Testis (tissue), 3 donors: ENCODE results near the gene MAPK1. TPM values are rescaled to one million over a fixed set of nuclear protein-coding genes. Genes with fewer than 3 reads are reported as not detected.
"Not testable (repeated sequence)": the region's sequence is repeated elsewhere in the genome, so short reads cannot be mapped to it uniquely, and the experiment has no call there.

Experiments used
- DNase-seq: peaks from one replicate; pipeline ENCODE4 v3.0.0-alpha.2; 2019
- H3K27ac ChIP-seq, 2 donors: fragments of 200-600 bp; sonication (generic); one replicate each; pipeline ENCODE4 v1.5.1; 2019
- H3K27me3 ChIP-seq: fragments of 200-600 bp; sonication (generic); one replicate; pipeline ENCODE4 v1.5.1; 2019
- H3K36me3 ChIP-seq: fragments of 200-600 bp; sonication (generic); one replicate; pipeline ENCODE4 v1.5.1; 2017; ENCODE audit warnings: low read depth; ENCODE audit errors: missing control alignments
- H3K4me1 ChIP-seq: fragments of 200-600 bp; sonication (generic); one replicate; pipeline ENCODE4 v1.5.1; 2019
- H3K4me3 ChIP-seq, 2 donors: fragments of 200-600 bp; sonication (generic); one replicate each; pipeline ENCODE4 v1.5.1; 2017 to 2019
- H3K9me3 ChIP-seq: fragments of 200-600 bp; sonication (generic); one replicate; pipeline ENCODE4 v1.5.1; 2017
- POLR2A ChIP-seq: fragments of 450-650 bp; IDR thresholded peaks from one replicate; pipeline ENCODE4 v1.6.1; 2017; ENCODE audit warnings: antibody characterized with exemption, mild to moderate bottlenecking, moderate library complexity
- WGBS, 2 donors: methylation state at CpG; one replicate each; pipeline ENCODE4 v1.1.5; 2018; 5-methylcytosine and 5-hydroxymethylcytosine counted together
- intact Hi-C: fragments of 100-400 bp; cut with DNase I; formaldehyde crosslinking; loops from one replicate; pipeline ENCODE4 v1.15.1; 2023; ENCODE audit warnings: low total_unique reads
- polyA plus RNA-seq: library from polyadenylated mRNA; stranded (reverse); fragments of 350-450 nt; fragmentation: Illumina TruSeq; extraction: RNeasy Lipid Tissue Mini Kit (QIAGEN cat#74804); gene quantifications from one replicate; pipeline ENCODE4 v1.2.3, GENCODE V29; 2014; ENCODE audit warnings: low read depth, low replicate concordance; ENCODE audit not compliant: insufficient read depth
- total RNA-seq, 2 donors: library from RNA; depleted of rRNA; stranded (reverse); fragments of >200 nt; gene quantifications; one replicate each; pipeline ENCODE4 v1.2.3, GENCODE V29; 2016
- TF ChIP-seq, protein P1 (sequence below), 3 experiments: fragments of 450-650 bp in 2 of 3; fragments of 200-600 bp in 1 of 3; sonication (generic) in 1 of 3; IDR thresholded peaks; one replicate each; pipeline ENCODE4 v1.5.1; 2016 to 2019; ENCODE audit warnings: antibody characterized with exemption in 3 of 3, mild to moderate bottlenecking in 2 of 3, moderate library complexity in 1 of 3

MAPK1 gene
- total and polyA plus RNA-seq, 3 donors from 2014 or later, result 90.2 to 143 (median 121) TPM

DNA sequence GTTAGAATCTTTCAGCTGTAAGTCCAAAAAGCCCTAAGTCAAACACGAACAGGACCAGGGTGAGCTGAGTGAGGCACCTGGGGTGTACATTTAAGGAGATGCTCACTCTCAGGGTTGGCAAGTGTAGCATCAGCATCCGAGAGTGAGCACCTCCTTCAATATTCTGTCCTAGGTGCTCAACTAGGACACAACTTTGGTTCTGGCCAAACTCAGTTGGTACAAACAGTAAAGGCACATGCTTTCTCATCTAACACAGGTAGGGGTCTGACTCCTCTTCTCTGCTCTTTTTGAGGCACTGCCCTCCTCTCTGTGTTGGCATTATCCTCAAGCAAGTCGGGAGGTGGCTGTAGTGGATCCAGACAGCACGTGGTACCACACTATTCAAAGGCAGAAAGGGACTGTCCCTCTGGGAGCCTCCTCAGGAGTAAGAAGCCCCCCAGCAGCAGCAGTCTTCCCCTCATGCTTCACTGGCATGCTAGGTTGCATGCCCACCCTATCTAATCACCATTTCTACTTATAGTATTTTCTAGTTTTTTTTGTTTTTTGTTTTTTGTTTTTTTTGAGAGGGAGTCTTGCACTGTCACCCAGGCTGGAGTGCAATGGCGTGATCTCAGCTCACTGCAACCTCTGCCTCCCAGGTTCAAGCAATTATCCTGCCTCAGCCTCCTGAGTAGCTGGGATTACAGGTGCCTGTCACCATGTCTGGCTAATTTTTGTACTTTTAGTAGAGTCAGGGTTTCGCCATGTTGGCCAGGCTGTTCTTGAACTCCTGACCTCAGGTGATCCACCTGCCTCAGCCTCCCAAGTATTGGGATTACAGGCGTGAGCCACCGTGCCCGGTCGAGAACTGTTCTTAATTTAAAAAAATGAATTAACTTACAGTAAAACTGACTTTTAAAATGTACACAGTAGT is 14.7 kb upstream of the MAPK1 start:
- H3K4me3 ChIP-seq, result no peak overlapping the region
- 86 to 89% methylated on average over 10 of the region's 10 CpGs for WGBS, 2 donors
- DNase-seq, result no peak
- TF ChIP-seq POLR2A, result no peak
- TF ChIP-seq, protein P1, sequence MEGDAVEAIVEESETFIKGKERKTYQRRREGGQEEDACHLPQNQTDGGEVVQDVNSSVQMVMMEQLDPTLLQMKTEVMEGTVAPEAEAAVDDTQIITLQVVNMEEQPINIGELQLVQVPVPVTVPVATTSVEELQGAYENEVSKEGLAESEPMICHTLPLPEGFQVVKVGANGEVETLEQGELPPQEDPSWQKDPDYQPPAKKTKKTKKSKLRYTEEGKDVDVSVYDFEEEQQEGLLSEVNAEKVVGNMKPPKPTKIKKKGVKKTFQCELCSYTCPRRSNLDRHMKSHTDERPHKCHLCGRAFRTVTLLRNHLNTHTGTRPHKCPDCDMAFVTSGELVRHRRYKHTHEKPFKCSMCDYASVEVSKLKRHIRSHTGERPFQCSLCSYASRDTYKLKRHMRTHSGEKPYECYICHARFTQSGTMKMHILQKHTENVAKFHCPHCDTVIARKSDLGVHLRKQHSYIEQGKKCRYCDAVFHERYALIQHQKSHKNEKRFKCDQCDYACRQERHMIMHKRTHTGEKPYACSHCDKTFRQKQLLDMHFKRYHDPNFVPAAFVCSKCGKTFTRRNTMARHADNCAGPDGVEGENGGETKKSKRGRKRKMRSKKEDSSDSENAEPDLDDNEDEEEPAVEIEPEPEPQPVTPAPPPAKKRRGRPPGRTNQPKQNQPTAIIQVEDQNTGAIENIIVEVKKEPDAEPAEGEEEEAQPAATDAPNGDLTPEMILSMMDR (IDR thresholded peaks at IDR 0.05), result no peak
- no peak overlapping the region for H3K27ac ChIP-seq
- H3K9me3 ChIP-seq, result no peaks in the 10 kb centered on the region
- no peaks in the 10 kb centered on the region for H3K27me3 ChIP-seq
- intact Hi-C loops, result no loop called here
- no peaks in the 10 kb centered on the region for H3K36me3 ChIP-seq
- H3K4me1 ChIP-seq, result no peaks in the 10 kb centered on the region

DNA sequence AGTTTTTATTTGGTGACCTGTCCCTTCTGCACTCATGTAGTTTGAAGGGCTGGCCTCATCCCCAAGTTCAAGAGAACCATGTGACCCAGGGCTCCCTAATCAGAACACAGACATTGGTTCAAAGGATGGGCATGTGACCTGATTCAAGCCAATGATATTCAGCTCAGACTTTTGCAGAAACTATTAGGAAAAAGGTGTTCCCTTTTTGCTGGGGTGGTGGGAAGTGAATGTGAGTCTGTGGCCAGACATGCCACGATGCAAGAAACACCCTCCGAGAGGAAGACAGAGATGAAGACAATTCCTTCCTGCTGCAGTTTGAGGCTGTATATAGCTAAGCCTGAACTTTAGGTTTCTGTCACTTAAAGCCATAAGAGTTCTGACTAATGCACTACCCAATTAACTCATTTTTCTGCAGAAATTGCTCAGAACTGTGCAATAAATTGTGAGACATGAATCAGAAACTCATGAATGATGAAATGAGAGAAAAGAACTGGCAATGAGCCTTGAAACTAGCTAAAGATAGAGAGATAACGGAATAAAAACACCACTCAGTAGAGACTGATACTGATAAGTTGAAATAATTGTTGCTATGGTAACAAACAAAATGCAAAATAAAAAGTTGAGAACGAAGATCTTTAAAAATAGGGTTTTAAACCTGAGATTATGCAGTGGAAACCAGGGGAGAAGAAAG is 9.2 kb upstream of the MAPK1 start:
- Histone ChIP-seq H3K9me3 (no peaks in the 10 kb centered on the region), H3K4me1 (no peaks in the 10 kb centered on the region), H3K27ac (no peak overlapping the region), H3K36me3 (no peaks in the 10 kb centered on the region), H3K27me3 (no peaks in the 10 kb centered on the region), H3K4me3 (no peak overlapping the region)
- intact Hi-C loops, result no loop called here
- 78 to 80% methylated on average over 4 of the region's 4 CpGs for WGBS, 2 donors
- TF ChIP-seq, protein P1 (IDR thresholded peaks at IDR 0.05), result no peak
- no peak for TF ChIP-seq POLR2A
- DNase-seq, result no peak

DNA sequence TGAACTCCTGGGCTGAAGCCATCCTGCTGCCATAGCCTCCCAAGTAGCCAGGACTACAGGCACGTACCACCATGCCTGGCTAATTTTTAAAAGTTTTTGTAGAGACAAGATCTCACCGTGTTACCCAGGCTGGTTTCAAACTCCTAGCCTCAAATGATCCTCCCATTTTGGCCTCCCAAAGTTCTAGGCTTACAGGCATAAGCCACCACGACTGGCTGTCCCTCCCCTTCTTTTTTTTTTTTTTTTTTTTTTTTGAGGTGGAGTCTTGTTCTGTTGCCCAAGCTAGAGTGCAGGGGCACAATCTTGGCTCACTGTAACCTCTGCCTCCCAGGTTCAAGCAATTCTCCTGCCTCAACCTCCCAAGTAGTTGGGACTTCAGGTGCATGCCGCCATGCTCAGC is 7.5 kb upstream of the MAPK1 start:
- H3K27me3 ChIP-seq, H3K9me3 ChIP-seq, H3K4me3 ChIP-seq, H3K4me1 ChIP-seq, H3K27ac ChIP-seq, H3K36me3 ChIP-seq, DNase-seq, intact Hi-C loops: not testable (repeated sequence)
- WGBS, 2 donors, result 78 to 83% methylated on average over 4 of the region's 4 CpGs

DNA sequence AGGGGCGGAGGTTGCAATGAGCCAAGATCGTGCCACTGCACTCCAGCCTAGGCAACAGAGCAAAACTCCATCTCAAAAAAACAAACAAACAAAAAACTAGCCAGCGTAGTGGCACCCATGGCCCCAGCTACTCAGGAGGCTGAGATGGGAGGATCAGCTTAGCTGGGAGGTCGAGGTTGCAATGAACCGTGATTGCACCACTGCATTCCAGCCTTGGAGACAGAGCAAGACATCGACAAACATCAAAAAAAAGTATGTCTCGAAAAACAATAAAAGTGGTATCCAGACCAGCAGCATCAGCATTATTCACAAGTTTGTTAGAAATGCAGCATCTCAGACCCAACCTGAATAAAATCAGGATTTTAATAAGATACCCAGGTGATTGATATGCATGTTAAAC is 6.2 kb upstream of the MAPK1 start:
- intact Hi-C loops, result no loop called here

DNA sequence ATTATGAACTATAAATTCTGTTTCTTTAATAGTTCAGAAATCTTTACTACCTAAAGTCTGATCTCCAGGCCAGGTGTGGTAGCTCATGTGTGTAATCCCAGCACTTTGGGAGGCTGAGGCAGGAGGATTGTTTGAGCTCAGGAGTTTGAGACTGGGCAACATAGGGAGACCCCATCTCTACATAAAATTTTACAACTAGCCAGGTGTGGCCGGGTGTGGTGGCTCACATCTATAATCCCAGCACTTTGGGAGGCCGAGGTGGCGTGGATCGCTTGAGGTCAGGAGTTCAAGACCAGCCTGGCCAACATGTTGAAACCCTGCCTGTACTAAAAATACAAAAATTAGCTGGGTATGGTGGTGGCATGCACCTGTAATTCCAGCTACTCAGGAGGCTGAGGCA is 5.3 kb upstream of the MAPK1 start:
- intact Hi-C loops, H3K4me1 ChIP-seq, H3K4me3 ChIP-seq, DNase-seq, H3K36me3 ChIP-seq, H3K27me3 ChIP-seq, H3K9me3 ChIP-seq, H3K27ac ChIP-seq: not testable (repeated sequence)
- WGBS, 2 donors, result 95 to 96% methylated on average over 4 of the region's 4 CpGs

More for the DNA sequence above, 6.2 kb upstream of the MAPK1 start:
- no peak for DNase-seq
- no peaks in the 10 kb centered on the region for H3K4me1 ChIP-seq
- no peak for TF ChIP-seq POLR2A
- TF ChIP-seq, protein P1 (IDR thresholded peaks at IDR 0.05), result no peak
- no peak overlapping the region for H3K27ac ChIP-seq
- no peaks in the 10 kb centered on the region for H3K36me3 ChIP-seq
- no peak overlapping the region for H3K4me3 ChIP-seq
- no peaks in the 10 kb centered on the region for H3K27me3 ChIP-seq
- 89 to 95% methylated on average over 7 of the region's 7 CpGs for WGBS, 2 donors
- no peaks in the 10 kb centered on the region for H3K9me3 ChIP-seq
